LNCaP clone FGC (cell line): ENCODE measurements around the gene ZNF646.

Experiments used
- DNase-seq: peaks from one replicate; pipeline ENCODE4 v3.0.0-alpha.2; 2011; ENCODE audit warnings: low read depth
- H3K4me3 ChIP-seq: 2 replicates; pipeline ENCODE4 v1.5.1; 2011; ENCODE audit warnings: mild to moderate bottlenecking, low read depth, low read length, control low read depth
- TF ChIP-seq, protein P1 (sequence below): IDR thresholded peaks from 2 replicates; pipeline ENCODE4 v1.5.1; 2012; ENCODE audit warnings: mild to moderate bottlenecking; ENCODE audit not compliant: control insufficient read depth, insufficient read depth; ENCODE audit errors: extremely low read depth

Gene ZNF646

DNA sequence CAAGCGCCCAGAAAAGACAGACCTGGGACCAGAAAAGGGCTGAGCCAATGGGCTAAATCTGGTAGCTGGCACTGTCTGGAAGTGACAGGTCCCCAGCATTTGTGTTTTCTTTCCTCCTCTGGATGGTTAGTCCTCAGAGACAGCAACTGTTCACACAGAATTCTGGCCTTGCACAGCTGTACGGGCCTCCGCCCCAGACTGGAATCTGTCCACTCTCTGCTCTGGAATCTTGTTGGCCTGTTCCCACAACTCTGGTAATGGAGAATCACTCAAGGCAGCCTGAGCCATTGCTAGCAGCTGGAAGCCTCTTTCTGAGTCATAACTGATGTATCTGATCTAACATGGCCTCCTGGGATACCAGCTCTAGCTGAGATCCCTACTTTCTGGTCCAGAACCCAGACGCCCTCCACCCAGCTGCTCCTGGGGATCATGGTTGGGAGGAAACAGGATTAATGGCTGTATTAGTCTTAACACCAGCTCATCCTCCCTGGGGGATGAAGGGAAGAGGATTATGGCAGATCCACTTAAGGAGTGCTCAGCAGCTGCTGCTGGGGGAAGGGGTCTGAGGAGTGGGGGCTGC lies 9.2 kb upstream of the ZNF646 start:
- no peak for DNase-seq
- TF ChIP-seq, protein P1, sequence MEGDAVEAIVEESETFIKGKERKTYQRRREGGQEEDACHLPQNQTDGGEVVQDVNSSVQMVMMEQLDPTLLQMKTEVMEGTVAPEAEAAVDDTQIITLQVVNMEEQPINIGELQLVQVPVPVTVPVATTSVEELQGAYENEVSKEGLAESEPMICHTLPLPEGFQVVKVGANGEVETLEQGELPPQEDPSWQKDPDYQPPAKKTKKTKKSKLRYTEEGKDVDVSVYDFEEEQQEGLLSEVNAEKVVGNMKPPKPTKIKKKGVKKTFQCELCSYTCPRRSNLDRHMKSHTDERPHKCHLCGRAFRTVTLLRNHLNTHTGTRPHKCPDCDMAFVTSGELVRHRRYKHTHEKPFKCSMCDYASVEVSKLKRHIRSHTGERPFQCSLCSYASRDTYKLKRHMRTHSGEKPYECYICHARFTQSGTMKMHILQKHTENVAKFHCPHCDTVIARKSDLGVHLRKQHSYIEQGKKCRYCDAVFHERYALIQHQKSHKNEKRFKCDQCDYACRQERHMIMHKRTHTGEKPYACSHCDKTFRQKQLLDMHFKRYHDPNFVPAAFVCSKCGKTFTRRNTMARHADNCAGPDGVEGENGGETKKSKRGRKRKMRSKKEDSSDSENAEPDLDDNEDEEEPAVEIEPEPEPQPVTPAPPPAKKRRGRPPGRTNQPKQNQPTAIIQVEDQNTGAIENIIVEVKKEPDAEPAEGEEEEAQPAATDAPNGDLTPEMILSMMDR: no peak
- H3K4me3 ChIP-seq: no peak overlapping the region

- no peak for DNase-seq
- TF ChIP-seq, protein P1: no peak
Measured at GRCh38 chr16:31067342-31067741, 6.9 kb upstream of the ZNF646 start.

GRCh38 chr16:31071861-31072260 lies 2.4 kb upstream of the ZNF646 start:
- TF ChIP-seq, protein P1: no peak
- no peak for DNase-seq
- H3K4me3 ChIP-seq: peak overlapping the region; percentile 100

More at GRCh38 chr16:31067342-31067741, 6.9 kb upstream of the ZNF646 start:
- no peak overlapping the region for H3K4me3 ChIP-seq

DNA sequence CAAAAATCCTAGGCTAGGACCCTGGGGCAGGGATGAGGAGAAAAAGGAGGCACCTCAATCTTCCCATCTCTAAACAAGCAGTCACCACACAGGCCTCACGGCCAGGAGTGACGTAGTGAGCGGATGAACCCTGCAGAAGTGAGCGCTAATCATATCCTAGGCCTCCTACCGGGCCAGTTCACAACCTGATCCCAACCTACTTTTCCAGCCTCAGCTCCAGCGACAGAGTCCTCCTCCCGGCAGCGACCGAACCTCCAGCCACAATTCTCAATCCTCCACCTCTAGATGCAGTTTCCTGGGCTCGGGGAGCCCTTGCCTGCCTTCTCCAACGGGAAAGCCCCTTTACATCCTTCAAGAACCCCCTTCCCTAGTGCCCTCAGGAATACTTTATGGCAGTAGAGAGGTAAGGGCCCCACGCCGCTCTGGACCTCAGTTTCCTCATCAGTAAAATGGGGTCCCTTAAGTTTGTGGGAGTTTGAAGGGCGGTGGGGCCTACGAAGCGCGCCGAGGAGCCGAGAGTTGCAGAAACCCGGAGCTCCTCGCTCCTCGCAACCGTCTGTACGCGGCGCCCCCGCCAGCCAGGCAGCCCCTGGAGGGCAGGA lies 1.6 kb upstream of the ZNF646 start:
- DNase-seq: peak; percentile 33
- TF ChIP-seq, protein P1: no peak
- H3K4me3 ChIP-seq: peak overlapping the region; percentile 100

GRCh38 chr16:31073142-31073969 lies 866 bp upstream of the ZNF646 start:
- TF ChIP-seq, protein P1: no peak
- DNase-seq: peak; percentile 72
- H3K4me3 ChIP-seq: peak overlapping the region; percentile 100

- TF ChIP-seq, protein P1: no peak
- H3K4me3 ChIP-seq: peak overlapping the region; percentile 100
- DNase-seq: no peak
Measured at GRCh38 chr16:31074814-31075183, 577 bp downstream of the ZNF646 start.
